ENCODE results near the gene AGBL4. TPM values are rescaled to one million over a fixed set of nuclear protein-coding genes. Genes with fewer than 3 reads are reported as not detected.

AGBL4 gene
- total RNA-seq, 1 donor from 2014 or later: not detected

DNA sequence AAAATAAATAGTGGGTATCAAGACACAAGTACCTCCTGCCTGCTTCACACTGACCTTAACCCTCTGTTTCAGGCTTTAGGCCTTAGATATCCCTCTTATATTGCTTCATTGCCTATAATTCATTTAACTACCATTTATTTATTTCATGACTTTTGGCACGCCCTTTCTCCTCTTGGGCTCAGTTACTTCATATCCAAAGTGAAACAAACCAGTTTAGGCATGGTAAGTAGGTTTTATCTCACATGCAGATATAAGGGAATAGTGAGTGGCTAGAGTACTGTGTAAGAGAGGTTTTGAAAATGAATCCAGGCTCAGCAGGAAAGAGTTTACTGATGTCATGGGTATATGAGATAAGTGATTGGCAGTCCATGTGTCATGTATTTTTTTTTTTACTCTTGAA is 1177.3 kb downstream of the AGBL4 start:
- Mint-ChIP-seq H3K27ac (ENCODE audit: unreplicated experiment) (no peak overlapping the region), H3K9me3 (ENCODE audit: unreplicated experiment) (peaks cover 18% of the 10 kb centered on the region), H3K4me1 (ENCODE audit: unreplicated experiment) (no peaks in the 10 kb centered on the region), H3K27me3 (ENCODE audit: unreplicated experiment) (no peaks in the 10 kb centered on the region), H3K36me3 (ENCODE audit: unreplicated experiment) (no peaks in the 10 kb centered on the region), H3K4me3 (ENCODE audit: unreplicated experiment) (no peak overlapping the region)
- no peak for DNase-seq (ENCODE audit: extremely low spot score, unreplicated experiment)
- TF ChIP-seq, protein P1, sequence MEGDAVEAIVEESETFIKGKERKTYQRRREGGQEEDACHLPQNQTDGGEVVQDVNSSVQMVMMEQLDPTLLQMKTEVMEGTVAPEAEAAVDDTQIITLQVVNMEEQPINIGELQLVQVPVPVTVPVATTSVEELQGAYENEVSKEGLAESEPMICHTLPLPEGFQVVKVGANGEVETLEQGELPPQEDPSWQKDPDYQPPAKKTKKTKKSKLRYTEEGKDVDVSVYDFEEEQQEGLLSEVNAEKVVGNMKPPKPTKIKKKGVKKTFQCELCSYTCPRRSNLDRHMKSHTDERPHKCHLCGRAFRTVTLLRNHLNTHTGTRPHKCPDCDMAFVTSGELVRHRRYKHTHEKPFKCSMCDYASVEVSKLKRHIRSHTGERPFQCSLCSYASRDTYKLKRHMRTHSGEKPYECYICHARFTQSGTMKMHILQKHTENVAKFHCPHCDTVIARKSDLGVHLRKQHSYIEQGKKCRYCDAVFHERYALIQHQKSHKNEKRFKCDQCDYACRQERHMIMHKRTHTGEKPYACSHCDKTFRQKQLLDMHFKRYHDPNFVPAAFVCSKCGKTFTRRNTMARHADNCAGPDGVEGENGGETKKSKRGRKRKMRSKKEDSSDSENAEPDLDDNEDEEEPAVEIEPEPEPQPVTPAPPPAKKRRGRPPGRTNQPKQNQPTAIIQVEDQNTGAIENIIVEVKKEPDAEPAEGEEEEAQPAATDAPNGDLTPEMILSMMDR (IDR thresholded peaks at IDR 0.05): no peak

DNA sequence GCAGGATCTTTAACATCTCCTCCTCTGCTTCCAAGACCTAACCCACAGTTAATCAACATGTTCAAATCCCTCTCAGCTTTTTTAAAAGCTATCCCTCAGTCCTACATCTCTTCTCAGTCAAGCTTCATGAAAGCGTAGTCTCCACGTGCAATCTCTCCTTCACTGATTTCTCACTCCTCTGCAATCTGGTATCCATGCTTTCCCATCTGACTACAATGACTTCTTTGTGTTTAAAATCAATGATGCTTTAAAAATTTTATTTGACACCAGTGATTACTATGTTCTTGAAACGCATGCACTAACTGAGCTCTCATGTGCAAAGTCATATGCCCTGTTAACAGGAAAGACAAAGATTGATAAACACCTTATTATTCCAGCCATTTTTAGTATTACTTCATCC is 1179.6 kb downstream of the AGBL4 start:
- TF ChIP-seq, protein P1 (IDR thresholded peaks at IDR 0.05): no peak
- Mint-ChIP-seq H3K4me3 (ENCODE audit: unreplicated experiment) (no peak overlapping the region), H3K4me1 (ENCODE audit: unreplicated experiment) (no peaks in the 10 kb centered on the region), H3K27ac (ENCODE audit: unreplicated experiment) (no peak overlapping the region), H3K36me3 (ENCODE audit: unreplicated experiment) (no peaks in the 10 kb centered on the region), H3K27me3 (ENCODE audit: unreplicated experiment) (no peaks in the 10 kb centered on the region), H3K9me3 (ENCODE audit: unreplicated experiment) (peaks cover 4% of the 10 kb centered on the region)
- DNase-seq (ENCODE audit: extremely low spot score, unreplicated experiment): no peak

DNA sequence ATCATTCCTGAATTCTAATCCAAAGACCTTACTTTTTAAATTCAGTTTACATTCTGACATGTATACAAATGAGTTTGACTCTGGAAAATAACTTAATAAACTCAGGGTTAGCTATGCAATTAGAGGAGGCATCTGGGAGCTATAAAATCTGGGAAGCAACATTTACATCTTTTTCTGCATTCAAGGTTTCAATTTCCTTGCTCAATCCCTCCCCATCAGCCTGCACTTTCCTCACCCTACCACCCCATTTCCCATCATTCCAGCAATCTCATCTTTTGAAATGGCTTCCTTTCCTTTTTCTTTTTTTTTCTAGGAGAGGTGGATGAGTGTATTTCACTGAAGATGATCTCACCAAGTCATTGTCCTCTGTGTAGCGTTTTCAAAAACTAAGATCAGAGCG is 1181.8 kb downstream of the AGBL4 start:
- no peaks in the 10 kb centered on the region for H3K27me3 Mint-ChIP-seq (ENCODE audit: unreplicated experiment)
- no peak overlapping the region for H3K27ac Mint-ChIP-seq (ENCODE audit: unreplicated experiment)
- TF ChIP-seq, protein P1 (IDR thresholded peaks at IDR 0.05): no peak
- no peaks in the 10 kb centered on the region for H3K9me3 Mint-ChIP-seq (ENCODE audit: unreplicated experiment)
- no peaks in the 10 kb centered on the region for H3K36me3 Mint-ChIP-seq (ENCODE audit: unreplicated experiment)
- H3K4me1 Mint-ChIP-seq (ENCODE audit: unreplicated experiment): no peaks in the 10 kb centered on the region
- no peak for DNase-seq (ENCODE audit: extremely low spot score, unreplicated experiment)
- H3K4me3 Mint-ChIP-seq (ENCODE audit: unreplicated experiment): no peak overlapping the region

DNA sequence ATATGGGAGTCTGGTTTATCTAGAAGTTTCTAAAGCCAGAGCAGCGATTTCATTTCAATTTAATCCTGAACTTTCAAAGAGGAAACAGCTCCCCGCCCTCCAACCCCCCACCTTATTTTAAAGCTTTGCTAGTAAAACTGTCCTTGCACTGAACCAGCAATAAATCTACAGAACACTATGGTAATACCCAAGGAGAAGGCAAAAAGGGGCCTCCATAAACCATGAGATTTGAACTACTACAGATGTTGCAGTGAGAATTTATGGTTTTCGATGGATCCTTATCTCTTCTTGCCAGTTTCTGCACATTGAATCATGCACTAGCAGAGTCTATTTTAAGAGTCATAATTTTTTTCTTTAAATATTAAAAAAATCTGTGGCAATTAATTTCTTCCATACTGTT is 1182.3 kb downstream of the AGBL4 start:
- H3K4me3 Mint-ChIP-seq (ENCODE audit: unreplicated experiment): no peak overlapping the region

DNA sequence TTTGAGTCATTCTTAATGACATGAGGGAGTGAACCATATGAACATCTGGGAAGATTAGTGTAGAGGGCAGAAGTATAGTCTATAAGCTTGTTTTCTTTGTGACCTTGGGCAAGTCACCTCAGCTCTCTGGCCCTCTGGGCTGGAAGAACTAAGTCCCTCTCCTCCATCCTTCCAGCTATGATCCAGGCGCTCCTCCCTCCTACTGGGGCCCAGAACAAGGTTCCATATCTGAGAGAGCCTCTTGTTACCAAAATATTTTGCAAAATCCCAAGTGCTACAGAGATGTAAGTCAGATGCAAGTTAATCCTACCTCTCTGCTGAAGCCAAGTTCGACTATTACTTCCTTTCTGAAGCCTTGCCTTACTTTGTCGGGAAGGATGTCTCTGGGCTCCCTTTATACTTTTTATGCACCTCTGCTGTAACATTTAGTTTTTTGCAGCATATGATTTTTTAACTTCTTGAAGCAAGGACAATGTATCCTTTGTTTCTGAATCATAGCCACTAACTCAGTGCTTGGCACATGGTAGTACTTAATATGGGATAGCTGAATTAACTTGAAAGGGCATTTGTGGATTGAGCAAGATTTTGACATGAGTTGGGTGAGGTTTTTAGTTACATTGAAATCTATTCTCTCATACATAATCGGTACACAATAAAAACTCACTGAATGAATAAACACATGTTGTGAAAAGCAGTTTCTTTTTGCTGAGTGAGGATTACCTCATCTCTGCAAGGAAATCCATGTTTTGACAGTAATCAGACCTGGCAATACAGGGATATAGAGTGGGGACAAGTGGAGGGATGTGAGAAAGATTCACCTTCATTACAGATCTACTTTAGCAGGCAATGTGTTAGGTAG is 1192.4 kb downstream of the AGBL4 start:
- Mint-ChIP-seq H3K4me1 (ENCODE audit: unreplicated experiment) (no peaks in the 10 kb centered on the region), H3K27ac (ENCODE audit: unreplicated experiment) (no peak overlapping the region), H3K9me3 (ENCODE audit: unreplicated experiment) (no peaks in the 10 kb centered on the region), H3K27me3 (ENCODE audit: unreplicated experiment) (no peaks in the 10 kb centered on the region), H3K36me3 (ENCODE audit: unreplicated experiment) (no peaks in the 10 kb centered on the region), H3K4me3 (ENCODE audit: unreplicated experiment) (no peak overlapping the region)
- TF ChIP-seq, protein P1 (IDR thresholded peaks at IDR 0.05): no peak
- no peak for DNase-seq (ENCODE audit: extremely low spot score, unreplicated experiment)

More for the DNA sequence above, 1182.3 kb downstream of the AGBL4 start:
- no peaks in the 10 kb centered on the region for H3K4me1 Mint-ChIP-seq (ENCODE audit: unreplicated experiment)
- DNase-seq (ENCODE audit: extremely low spot score, unreplicated experiment): no peak
- no peaks in the 10 kb centered on the region for H3K36me3 Mint-ChIP-seq (ENCODE audit: unreplicated experiment)
- H3K9me3 Mint-ChIP-seq (ENCODE audit: unreplicated experiment): no peaks in the 10 kb centered on the region
- no peak overlapping the region for H3K27ac Mint-ChIP-seq (ENCODE audit: unreplicated experiment)
- TF ChIP-seq, protein P1 (IDR thresholded peaks at IDR 0.05): no peak
- no peaks in the 10 kb centered on the region for H3K27me3 Mint-ChIP-seq (ENCODE audit: unreplicated experiment)

All from osteocyte (in vitro differentiated cells).